CD14-positive monocyte (primary cell): ENCODE data around the gene GNL1. TPM values are rescaled to one million over a fixed set of nuclear protein-coding genes. Genes with fewer than 3 reads are reported as not detected.

Experiments
- DNase-seq, 3 donors: peaks; one replicate each; pipeline ENCODE4 v3.0.0-alpha.2; 2011 to 2022
- H2AFZ ChIP-seq: 2 replicates; pipeline ENCODE4 v1.6.0; 2012; ENCODE audit warnings: mild to moderate bottlenecking, low read depth, low read length, inconsistent platforms; ENCODE audit not compliant: insufficient read depth, poor library complexity, severe bottlenecking
- H3K27ac ChIP-seq, 2 donors: 1 replicate in 1 of 2; 2 replicates in 1 of 2; pipeline ENCODE4 v1.5.1; 2012 to 2013; ENCODE audit warnings: low read length in 2 of 2, control low read depth in 1 of 2, inconsistent platforms in 1 of 2, low read depth in 1 of 2, mild to moderate bottlenecking in 1 of 2
- H3K27me3 ChIP-seq, 2 donors: one replicate each; pipeline versions ENCODE4 v1.6.0 to v1.6.1; 2011 to 2013; ENCODE audit warnings: low read length in 2 of 2; ENCODE audit not compliant: control insufficient read depth in 2 of 2, insufficient read depth in 2 of 2
- H3K36me3 ChIP-seq, 2 donors: replicated peaks in 1 of 2; 1 replicate in 1 of 2; 2 replicates in 1 of 2; pipeline versions ENCODE4 v1.5.1 to v1.6.1; 2012 to 2013; ENCODE audit warnings: low read length in 2 of 2, control low read depth in 1 of 2, inconsistent platforms in 1 of 2, mild to moderate bottlenecking in 1 of 2; ENCODE audit not compliant: insufficient read depth in 2 of 2, control insufficient read depth in 1 of 2
- H3K4me1 ChIP-seq, 2 donors: 1 replicate in 1 of 2; 2 replicates in 1 of 2; pipeline versions ENCODE4 v1.5.1 to v1.6.1; 2012 to 2013; ENCODE audit warnings: low read length in 2 of 2, control low read depth in 1 of 2, inconsistent platforms in 1 of 2, mild to moderate bottlenecking in 1 of 2, moderate library complexity in 1 of 2; ENCODE audit not compliant: insufficient read depth in 2 of 2, control insufficient read depth in 1 of 2
- H3K4me2 ChIP-seq: replicated peaks from 2 replicates; pipeline ENCODE3; 2012; ENCODE audit warnings: low read length, moderate library complexity, mild to moderate bottlenecking; ENCODE audit not compliant: poor library complexity, severe bottlenecking; ENCODE audit errors: extremely low read depth
- H3K4me3 ChIP-seq, 3 experiments: fragments of 200-600 bp in 1 of 3; sonication (generic) in 1 of 3; replicated peaks in 1 of 3; 1 replicate in 2 of 3; 2 replicates in 1 of 3; pipeline ENCODE4 v1.5.1; 2011 to 2013; ENCODE audit warnings: low read length in 3 of 3, mild to moderate bottlenecking in 3 of 3, control low read depth in 2 of 3, low read depth in 2 of 3, inconsistent platforms in 1 of 3, moderate library complexity in 1 of 3
- H3K79me2 ChIP-seq: 2 replicates; pipeline ENCODE4 v1.6.0; 2012; ENCODE audit warnings: mild to moderate bottlenecking, control low read depth, inconsistent platforms, low read length, moderate library complexity; ENCODE audit not compliant: insufficient read depth
- H3K9ac ChIP-seq: 2 replicates; pipeline ENCODE4 v1.6.0; 2017; ENCODE audit warnings: low read length, mild to moderate bottlenecking; ENCODE audit not compliant: insufficient read depth, poor library complexity, severe bottlenecking
- H3K9me3 ChIP-seq, 2 donors: replicated peaks in 1 of 2; 1 replicate in 1 of 2; 2 replicates in 1 of 2; pipeline versions ENCODE4 v1.5.1 to v1.6.1; 2012 to 2013; ENCODE audit warnings: low read length in 2 of 2, control low read depth in 1 of 2; ENCODE audit not compliant: control insufficient read depth in 1 of 2, insufficient read depth in 1 of 2
- H4K20me1 ChIP-seq: 2 replicates; pipeline ENCODE4 v1.6.0; 2012; ENCODE audit warnings: mild to moderate bottlenecking, low read length, control low read depth, moderate library complexity; ENCODE audit not compliant: insufficient read depth
- H3K27ac Mint-ChIP-seq, 7 donors: one replicate each; pipeline ENCODE4 v1.8.0; 2020; ENCODE audit warnings: mild to moderate bottlenecking in 7 of 7, mixed read lengths in 7 of 7, moderate library complexity in 6 of 7, inconsistent platforms in 2 of 7
- H3K27me3 Mint-ChIP-seq, 3 donors: one replicate each; pipeline ENCODE4 v1.8.0; 2021 to 2022; ENCODE audit warnings: low read depth in 3 of 3, mild to moderate bottlenecking in 3 of 3, mixed read lengths in 3 of 3, moderate library complexity in 3 of 3, inconsistent platforms in 1 of 3
- H3K36me3 Mint-ChIP-seq, 2 donors: one replicate each; pipeline ENCODE4 v1.8.0; 2020; ENCODE audit warnings: mixed read lengths in 2 of 2, inconsistent platforms in 1 of 2, mild to moderate bottlenecking in 1 of 2
- H3K4me1 Mint-ChIP-seq: one replicate; pipeline ENCODE4 v1.8.0; 2020; ENCODE audit warnings: mild to moderate bottlenecking, mixed read lengths
- H3K4me3 Mint-ChIP-seq, 2 donors: one replicate each; pipeline ENCODE4 v1.8.0; 2020; ENCODE audit warnings: mild to moderate bottlenecking in 2 of 2, mixed read lengths in 2 of 2, moderate library complexity in 1 of 2
- H3K9me3 Mint-ChIP-seq, 7 donors: one replicate each; pipeline ENCODE4 v1.8.0; 2020 to 2022; ENCODE audit warnings: mixed read lengths in 7 of 7, mild to moderate bottlenecking in 6 of 7, moderate library complexity in 6 of 7, inconsistent platforms in 2 of 7
- WGBS: methylation state at CpG from one replicate; pipeline ENCODE4 v1.1.5; 2013; ENCODE audit warnings: missing lambda C conversion rate; ENCODE audit not compliant: insufficient coverage; 5-methylcytosine and 5-hydroxymethylcytosine counted together
- intact Hi-C, 2 donors: fragments of 100-400 bp; cut with micrococcal nuclease; formaldehyde crosslinking; loops; one replicate each; pipeline versions ENCODE4 v1.15.0 to v1.15.1; 2023
- polyA plus RNA-seq, 3 donors: library from polyadenylated mRNA; depleted of rRNA in 1 of 3; unstranded in 2 of 3; stranded (reverse) in 1 of 3; fragments of 300-500 nt in 2 of 3; fragments of >200 nt in 1 of 3; fragmentation: Illumina TruSeq in 2 of 3; gene quantifications; 1 replicate in 2 of 3; 2 replicates in 1 of 3; pipeline ENCODE4 v1.2.3, GENCODE V29; 2012 to 2021
- TF ChIP-seq, protein P1 (sequence below): fragments of 200-600 bp; IDR thresholded peaks from one replicate; pipeline ENCODE4 v1.8.0; 2022; ENCODE audit warnings: antibody characterized with exemption, mild to moderate bottlenecking

The GNL1 gene
- polyA plus RNA-seq, 3 donors = 10.3 to 13.4 (median 12.9) TPM

GRCh38 chr6:30601436-30601814 lies 45.1 kb upstream of the GNL1 start:
- no peaks in the 10 kb centered on the region for H3K27me3 ChIP-seq
- Mint-ChIP-seq H3K27me3 (no peaks in the 10 kb centered on the region), H3K36me3 (peaks cover 53 to 62% of the 10 kb centered on the region in 2 donors), H3K4me1 (peaks cover 4% of the 10 kb centered on the region), H3K27ac (peak overlapping the region in 5 of 7 donors; percentile 11 to 80 (median 53)), H3K4me3 (no peak overlapping the region), H3K9me3 (no peaks in the 10 kb centered on the region)
- no peak overlapping the region for H2AFZ ChIP-seq
- no peaks in the 10 kb centered on the region for H3K9me3 ChIP-seq
- peaks cover 79% of the 10 kb centered on the region for H4K20me1 ChIP-seq
- H3K9ac ChIP-seq = no peak overlapping the region
- 30% methylated on average over 3 of the region's 6 CpGs for WGBS
- no peak for DNase-seq
- peaks cover 6% of the 10 kb centered on the region for H3K79me2 ChIP-seq
- H3K27ac ChIP-seq = peak overlapping the region in 1 of 2 donors; percentile 14
- intact Hi-C loops = no loop called here
- H3K4me3 ChIP-seq = no peak overlapping the region
- H3K36me3 ChIP-seq = peaks cover 59 to 63% of the 10 kb centered on the region in 2 donors
- H3K4me2 ChIP-seq = no peak overlapping the region
- no peaks in the 10 kb centered on the region for H3K4me1 ChIP-seq
- TF ChIP-seq, protein P1, sequence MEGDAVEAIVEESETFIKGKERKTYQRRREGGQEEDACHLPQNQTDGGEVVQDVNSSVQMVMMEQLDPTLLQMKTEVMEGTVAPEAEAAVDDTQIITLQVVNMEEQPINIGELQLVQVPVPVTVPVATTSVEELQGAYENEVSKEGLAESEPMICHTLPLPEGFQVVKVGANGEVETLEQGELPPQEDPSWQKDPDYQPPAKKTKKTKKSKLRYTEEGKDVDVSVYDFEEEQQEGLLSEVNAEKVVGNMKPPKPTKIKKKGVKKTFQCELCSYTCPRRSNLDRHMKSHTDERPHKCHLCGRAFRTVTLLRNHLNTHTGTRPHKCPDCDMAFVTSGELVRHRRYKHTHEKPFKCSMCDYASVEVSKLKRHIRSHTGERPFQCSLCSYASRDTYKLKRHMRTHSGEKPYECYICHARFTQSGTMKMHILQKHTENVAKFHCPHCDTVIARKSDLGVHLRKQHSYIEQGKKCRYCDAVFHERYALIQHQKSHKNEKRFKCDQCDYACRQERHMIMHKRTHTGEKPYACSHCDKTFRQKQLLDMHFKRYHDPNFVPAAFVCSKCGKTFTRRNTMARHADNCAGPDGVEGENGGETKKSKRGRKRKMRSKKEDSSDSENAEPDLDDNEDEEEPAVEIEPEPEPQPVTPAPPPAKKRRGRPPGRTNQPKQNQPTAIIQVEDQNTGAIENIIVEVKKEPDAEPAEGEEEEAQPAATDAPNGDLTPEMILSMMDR = no peak

DNA sequence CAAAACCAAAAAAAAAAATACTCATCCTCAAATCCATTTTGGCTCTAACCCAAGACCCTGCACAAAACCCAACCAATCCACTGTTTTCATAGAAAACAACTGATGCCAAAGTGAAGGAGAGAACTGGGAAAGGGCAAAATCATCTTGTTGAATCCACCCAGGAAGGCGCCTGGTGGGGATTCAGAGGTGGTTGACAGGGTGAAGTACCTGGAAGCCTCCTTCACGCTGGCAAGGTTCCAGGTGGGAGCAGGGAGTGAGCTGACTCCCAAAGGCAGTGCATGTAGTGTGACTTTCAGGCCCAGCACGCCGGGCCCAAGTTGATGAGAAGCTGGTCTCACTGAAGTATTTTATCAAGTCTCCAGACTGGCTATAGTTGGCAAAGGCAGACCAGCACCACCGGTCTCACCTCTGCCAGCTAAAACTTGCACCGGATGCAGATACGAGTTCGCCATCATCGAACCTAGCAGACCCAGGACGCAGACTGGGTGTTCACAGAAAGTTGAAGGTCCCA lies 44.2 kb upstream of the GNL1 start:
- TF ChIP-seq, protein P1 = no peak
- Histone ChIP-seq H3K36me3 (peaks cover 51 to 55% of the 10 kb centered on the region in 2 donors), H3K4me3 (no peak overlapping the region), H3K9me3 (no peaks in the 10 kb centered on the region), H3K4me1 (no peaks in the 10 kb centered on the region), H3K27ac (no peak overlapping the region), H3K4me2 (no peak overlapping the region), H3K79me2 (peaks cover 6% of the 10 kb centered on the region), H2AFZ (no peak overlapping the region), H3K27me3 (no peaks in the 10 kb centered on the region), H3K9ac (no peak overlapping the region), H4K20me1 (peaks cover 70% of the 10 kb centered on the region)
- Mint-ChIP-seq H3K4me1 (peaks cover 4% of the 10 kb centered on the region), H3K27me3 (no peaks in the 10 kb centered on the region), H3K9me3 (no peaks in the 10 kb centered on the region), H3K4me3 (no peak overlapping the region), H3K27ac (peak overlapping the region in 2 of 7 donors; percentile 1 to 80), H3K36me3 (peaks cover 46 to 55% of the 10 kb centered on the region in 2 donors)
- 97% methylated on average over 8 of the region's 10 CpGs for whole genome bisulfite sequencing
- DNase-seq = no peak
- intact Hi-C loops = no loop called here
